Measurements from ENCODE around the gene SLCO4A1. TPM values are rescaled to one million over a fixed set of nuclear protein-coding genes. Genes with fewer than 3 reads are reported as not detected.

Gene SLCO4A1
- total RNA-seq, 1 donor: under 0.01 TPM

DNA sequence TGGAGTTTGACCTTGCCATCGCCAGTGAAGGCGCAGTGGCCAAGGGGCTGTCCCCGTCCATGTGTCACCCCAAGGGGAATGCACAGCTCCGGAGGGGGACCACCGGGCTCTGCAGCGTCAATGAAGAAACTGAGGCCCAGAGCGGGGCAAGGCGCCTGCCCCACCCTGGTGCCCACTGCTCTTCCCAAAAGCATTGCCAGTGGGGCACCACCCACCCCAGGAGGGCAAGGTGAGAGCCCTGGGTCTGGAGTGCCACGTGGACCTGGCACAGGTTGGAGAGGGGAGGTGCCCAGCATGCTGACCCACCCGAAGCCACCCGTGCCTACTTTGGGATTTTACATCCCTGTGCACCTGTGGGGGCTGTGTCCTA is 74.6 kb downstream of the SLCO4A1 start:
- Histone ChIP-seq H3K4me2 (ENCODE audit: insufficient read depth, low read length) (no peak overlapping the region), H3K27me3 (ENCODE audit: insufficient read depth, low read length) (peaks cover 34% of the 10 kb centered on the region)

DNA sequence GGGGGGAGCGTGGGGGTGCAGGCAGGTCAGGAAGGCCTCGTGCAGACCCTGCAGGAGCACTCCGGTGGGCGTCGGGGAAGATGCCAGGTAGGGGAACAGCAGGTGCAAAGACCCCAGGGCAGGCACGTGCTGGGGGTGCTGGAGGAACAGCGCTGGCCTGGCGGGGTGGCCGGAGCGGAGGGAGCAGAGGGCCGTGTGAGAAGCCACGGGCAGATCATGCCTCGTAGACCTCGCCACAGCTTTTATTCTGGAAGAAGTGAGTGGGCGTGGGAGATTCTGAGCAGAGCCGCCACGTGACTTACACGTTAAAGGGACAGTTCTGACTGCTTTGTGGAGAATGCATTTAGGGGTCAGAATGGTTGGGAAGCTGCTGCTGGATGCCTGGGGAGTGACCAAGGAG is 75.6 kb downstream of the SLCO4A1 start:
- no peak overlapping the region for H3K4me2 ChIP-seq (ENCODE audit: insufficient read depth, low read length)
- no peak for DNase-seq (ENCODE audit: insufficient read length, low spot score, missing footprints)

More for the DNA sequence above, 74.6 kb downstream of the SLCO4A1 start:
- H3K79me2 ChIP-seq (ENCODE audit: insufficient read depth, low read length): no peaks in the 10 kb centered on the region
- H2AFZ ChIP-seq (ENCODE audit: low read length): no peak overlapping the region
- TF ChIP-seq, protein P1, sequence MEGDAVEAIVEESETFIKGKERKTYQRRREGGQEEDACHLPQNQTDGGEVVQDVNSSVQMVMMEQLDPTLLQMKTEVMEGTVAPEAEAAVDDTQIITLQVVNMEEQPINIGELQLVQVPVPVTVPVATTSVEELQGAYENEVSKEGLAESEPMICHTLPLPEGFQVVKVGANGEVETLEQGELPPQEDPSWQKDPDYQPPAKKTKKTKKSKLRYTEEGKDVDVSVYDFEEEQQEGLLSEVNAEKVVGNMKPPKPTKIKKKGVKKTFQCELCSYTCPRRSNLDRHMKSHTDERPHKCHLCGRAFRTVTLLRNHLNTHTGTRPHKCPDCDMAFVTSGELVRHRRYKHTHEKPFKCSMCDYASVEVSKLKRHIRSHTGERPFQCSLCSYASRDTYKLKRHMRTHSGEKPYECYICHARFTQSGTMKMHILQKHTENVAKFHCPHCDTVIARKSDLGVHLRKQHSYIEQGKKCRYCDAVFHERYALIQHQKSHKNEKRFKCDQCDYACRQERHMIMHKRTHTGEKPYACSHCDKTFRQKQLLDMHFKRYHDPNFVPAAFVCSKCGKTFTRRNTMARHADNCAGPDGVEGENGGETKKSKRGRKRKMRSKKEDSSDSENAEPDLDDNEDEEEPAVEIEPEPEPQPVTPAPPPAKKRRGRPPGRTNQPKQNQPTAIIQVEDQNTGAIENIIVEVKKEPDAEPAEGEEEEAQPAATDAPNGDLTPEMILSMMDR (IDR thresholded peaks at IDR 0.05; ENCODE audit: extremely low read depth, low read depth, low read length): no peak
- H3K36me3 ChIP-seq (ENCODE audit: insufficient read depth, low read length): no peaks in the 10 kb centered on the region
- no peak for DNase-seq (ENCODE audit: insufficient read length, low spot score, missing footprints)
- H3K9me3 ChIP-seq (ENCODE audit: low read depth, low read length): peaks cover 4% of the 10 kb centered on the region
- H3K27ac ChIP-seq (ENCODE audit: low read depth, low read length): no peak overlapping the region
- no peaks in the 10 kb centered on the region for H3K4me1 ChIP-seq (ENCODE audit: insufficient read depth, low read length)
- H3K4me3 ChIP-seq (ENCODE audit: insufficient read depth, low read length): no peak overlapping the region
- H4K20me1 ChIP-seq (ENCODE audit: insufficient read depth, low read length): no peaks in the 10 kb centered on the region

GRCh38 chr20:62718546-62718945 is 76.2 kb downstream of the SLCO4A1 start:
- Histone ChIP-seq H3K27me3 (ENCODE audit: insufficient read depth, low read length) (peaks cover 49% of the 10 kb centered on the region), H3K4me3 (ENCODE audit: insufficient read depth, low read length) (no peak overlapping the region), H3K4me2 (ENCODE audit: insufficient read depth, low read length) (no peak overlapping the region), H3K9me3 (ENCODE audit: low read depth, low read length) (peaks cover 4% of the 10 kb centered on the region), H3K27ac (ENCODE audit: low read depth, low read length) (no peak overlapping the region), H3K36me3 (ENCODE audit: insufficient read depth, low read length) (no peaks in the 10 kb centered on the region), H3K4me1 (ENCODE audit: insufficient read depth, low read length) (no peaks in the 10 kb centered on the region), H3K79me2 (ENCODE audit: insufficient read depth, low read length) (no peaks in the 10 kb centered on the region), H2AFZ (ENCODE audit: low read length) (no peak overlapping the region), H4K20me1 (ENCODE audit: insufficient read depth, low read length) (no peaks in the 10 kb centered on the region)
- TF ChIP-seq, protein P1 (IDR thresholded peaks at IDR 0.05; ENCODE audit: extremely low read depth, low read depth, low read length): no peak
- DNase-seq (ENCODE audit: insufficient read length, low spot score, missing footprints): no peak

More for the DNA sequence above, 75.6 kb downstream of the SLCO4A1 start:
- Histone ChIP-seq H3K36me3 (ENCODE audit: insufficient read depth, low read length) (no peaks in the 10 kb centered on the region), H3K4me3 (ENCODE audit: insufficient read depth, low read length) (no peak overlapping the region), H3K4me1 (ENCODE audit: insufficient read depth, low read length) (no peaks in the 10 kb centered on the region), H3K79me2 (ENCODE audit: insufficient read depth, low read length) (no peaks in the 10 kb centered on the region), H3K27me3 (ENCODE audit: insufficient read depth, low read length) (peaks cover 43% of the 10 kb centered on the region), H3K27ac (ENCODE audit: low read depth, low read length) (no peak overlapping the region), H3K9me3 (ENCODE audit: low read depth, low read length) (peaks cover 4% of the 10 kb centered on the region), H4K20me1 (ENCODE audit: insufficient read depth, low read length) (no peaks in the 10 kb centered on the region), H2AFZ (ENCODE audit: low read length) (no peak overlapping the region)
- TF ChIP-seq, protein P1 (IDR thresholded peaks at IDR 0.05; ENCODE audit: extremely low read depth, low read depth, low read length): no peak

DNA sequence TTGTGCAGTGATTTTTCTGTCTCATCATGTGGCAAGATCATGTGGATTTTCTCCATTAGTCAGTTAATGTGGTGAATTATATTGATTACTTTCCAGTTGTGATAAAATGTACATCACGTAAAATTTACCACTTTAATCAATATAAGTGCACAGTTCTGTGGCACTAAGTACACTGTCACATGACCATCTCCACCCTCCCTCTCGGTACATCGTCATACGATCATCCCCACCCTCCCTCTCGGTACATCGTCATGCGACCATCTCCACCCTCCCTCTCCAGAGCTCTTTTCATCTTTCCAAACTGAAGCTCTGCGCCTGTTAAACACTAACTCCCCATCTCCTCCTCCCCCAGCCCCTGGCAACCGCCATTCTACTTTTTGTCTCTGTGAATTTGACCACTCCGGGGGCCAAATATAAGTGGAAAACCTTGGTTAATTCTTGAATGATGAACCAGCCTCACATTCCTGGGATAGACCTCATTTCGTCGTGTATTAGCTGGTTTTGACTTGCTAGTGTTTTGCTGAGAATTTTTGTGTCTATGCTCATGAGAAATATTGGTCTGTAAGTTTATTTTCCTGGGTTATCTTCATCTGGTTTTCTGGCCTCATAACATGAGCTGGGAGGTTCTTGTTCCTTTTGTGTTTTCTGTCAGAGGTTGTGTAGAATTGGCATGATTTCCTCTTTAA is 77.1 kb downstream of the SLCO4A1 start:
- DNase-seq (ENCODE audit: insufficient read length, low spot score, missing footprints): no peak
- Histone ChIP-seq H3K4me2 (ENCODE audit: insufficient read depth, low read length) (no peak overlapping the region), H3K9me3 (ENCODE audit: low read depth, low read length) (peaks cover 4% of the 10 kb centered on the region), H3K4me3 (ENCODE audit: insufficient read depth, low read length) (no peak overlapping the region), H3K27ac (ENCODE audit: low read depth, low read length) (no peak overlapping the region), H3K36me3 (ENCODE audit: insufficient read depth, low read length) (no peaks in the 10 kb centered on the region), H2AFZ (ENCODE audit: low read length) (no peak overlapping the region), H3K27me3 (ENCODE audit: insufficient read depth, low read length) (peaks cover 52% of the 10 kb centered on the region), H4K20me1 (ENCODE audit: insufficient read depth, low read length) (no peaks in the 10 kb centered on the region), H3K4me1 (ENCODE audit: insufficient read depth, low read length) (no peaks in the 10 kb centered on the region), H3K79me2 (ENCODE audit: insufficient read depth, low read length) (no peaks in the 10 kb centered on the region)
- TF ChIP-seq, protein P1 (IDR thresholded peaks at IDR 0.05; ENCODE audit: extremely low read depth, low read depth, low read length): no peak

Other genes with a start within 250 kb of the SLCO4A1 start
- 1.8 TPM in 2 replicates for gene CABLES2, start 235.2 kb upstream of the SLCO4A1 start, total RNA-seq
- not detected in 2 replicates for gene RBBP8NL, start 215.0 kb upstream of the SLCO4A1 start, total RNA-seq
- not detected in 2 replicates for gene GATA5, start 166.5 kb upstream of the SLCO4A1 start, total RNA-seq
- gene NTSR1, start 66.3 kb downstream of the SLCO4A1 start, total RNA-seq: not detected in 2 replicates
- 14.1 and 15.2 TPM in 2 replicates for gene MRGBP, start 154.0 kb downstream of the SLCO4A1 start, total RNA-seq
- 32.4 and 39.1 TPM in 2 replicates for gene OGFR, start 162.3 kb downstream of the SLCO4A1 start, total RNA-seq
- gene COL9A3, start 174.5 kb downstream of the SLCO4A1 start, total RNA-seq: not detected in 2 replicates
- 13.0 TPM in 2 replicates for gene TCFL5, start 219.3 kb downstream of the SLCO4A1 start, total RNA-seq